ENCODE data around the gene CTNS.
"Not testable (repeated sequence)": the region's sequence is repeated elsewhere in the genome, so short reads cannot be mapped to it uniquely, and the experiment has no call there.

CTNS gene

GRCh38 chr17:3704931-3705717 lies 68.6 kb downstream of the CTNS start:
- H3K4me3 ChIP-seq (ENCODE audit: low read depth, low read length): no peak overlapping the region
- TF ChIP-seq CTCF (IDR thresholded peaks at IDR 0.05; ENCODE audit: low read depth, low read length): no peak

GRCh38 chr17:3705718-3705984 lies 69.1 kb downstream of the CTNS start:
- H3K4me3 ChIP-seq (ENCODE audit: low read depth, low read length): not testable (repeated sequence)

GRCh38 chr17:3708366-3708765 lies 71.8 kb downstream of the CTNS start:
- H3K4me3 ChIP-seq (ENCODE audit: low read depth, low read length): no peak overlapping the region
- no peak for TF ChIP-seq CTCF (IDR thresholded peaks at IDR 0.05; ENCODE audit: low read depth, low read length)

GRCh38 chr17:3710951-3711383 lies 74.4 kb downstream of the CTNS start:
- no peak overlapping the region for H3K4me3 ChIP-seq (ENCODE audit: low read depth, low read length)
- TF ChIP-seq CTCF (IDR thresholded peaks at IDR 0.05; ENCODE audit: low read depth, low read length): no peak

Data from WI38 (cell line).